Esophagus muscularis mucosa (tissue), 4 donors: ENCODE data around the gene INPP5A. TPM values are rescaled to one million over a fixed set of nuclear protein-coding genes. Genes with fewer than 3 reads are reported as not detected.
A peak's percentile ranks its signal among the peaks of the same experiment; 100 is the strongest.

Experiments used
- DNase-seq: peaks from one replicate; pipeline ENCODE4 v3.0.0-alpha.2; 2017; ENCODE audit errors: extremely low spot score
- H3K27ac ChIP-seq, 4 donors: fragments of 200-600 bp; sonication (generic); replicated peaks in 1 of 4; 1 replicate in 3 of 4; 2 replicates in 1 of 4; pipeline ENCODE4 v1.5.1; 2016 to 2019; ENCODE audit warnings: mild to moderate bottlenecking in 1 of 4
- H3K27me3 ChIP-seq, 4 donors: fragments of 200-600 bp; sonication (generic); one replicate each; pipeline versions ENCODE4 v1.5.1 to v1.6.0; 2016 to 2019
- H3K36me3 ChIP-seq, 4 donors: fragments of 200-600 bp; sonication (generic); one replicate each; pipeline ENCODE4 v1.5.1; 2016 to 2019
- H3K4me1 ChIP-seq, 4 donors: fragments of 200-600 bp; sonication (generic); one replicate each; pipeline ENCODE4 v1.5.1; 2016 to 2019
- H3K4me3 ChIP-seq, 4 donors: fragments of 200-600 bp; sonication (generic); 1 replicate in 2 of 4; 2 replicates in 2 of 4; pipeline ENCODE4 v1.5.1; 2016 to 2019; ENCODE audit warnings: mild to moderate bottlenecking in 4 of 4, moderate library complexity in 1 of 4
- H3K9me3 ChIP-seq, 4 donors: fragments of 200-600 bp; sonication (generic); 1 replicate in 3 of 4; 2 replicates in 1 of 4; pipeline ENCODE4 v1.5.1; 2016 to 2019
- CTCF ChIP-seq, 3 experiments: fragments of 200-600 bp in 2 of 3; fragments of 450-650 bp in 1 of 3; sonication (generic) in 2 of 3; IDR thresholded peaks; one replicate each; pipeline ENCODE4 v1.5.1; 2017 to 2019; ENCODE audit warnings: antibody characterized with exemption in 3 of 3, mild to moderate bottlenecking in 2 of 3, moderate library complexity in 1 of 3
- EP300 ChIP-seq: sonication (generic); formaldehyde crosslinking; IDR thresholded peaks from one replicate; pipeline ENCODE4 v1.6.1; 2017; ENCODE audit warnings: antibody characterized with exemption
- POLR2A ChIP-seq: fragments of 450-650 bp; IDR thresholded peaks from one replicate; pipeline ENCODE4 v1.6.1; 2017; ENCODE audit warnings: antibody characterized with exemption, moderate library complexity, mild to moderate bottlenecking, low read depth
- POLR2AphosphoS5 ChIP-seq, 2 donors: sonication (generic); formaldehyde crosslinking; IDR thresholded peaks; one replicate each; pipeline ENCODE4 v1.6.1; 2017; ENCODE audit warnings: antibody characterized with exemption in 2 of 2
- WGBS: methylation state at CpG from one replicate; pipeline ENCODE4 v1.1.5; 2018; 5-methylcytosine and 5-hydroxymethylcytosine counted together
- intact Hi-C: fragments of 100-400 bp; cut with DNase I; formaldehyde crosslinking; loops from one replicate; pipeline ENCODE4 v1.15.1; 2023
- total RNA-seq, 4 donors: library from RNA; depleted of rRNA; stranded (reverse); fragments of >200 nt; gene quantifications; one replicate each; pipeline versions ENCODE4 v1.1.0 to v1.2.1, GENCODE V29; 2016

The INPP5A gene
- total RNA-seq, 4 donors from 2014 or later: 234 to 301 (median 245) TPM

GRCh38 chr10:132588301-132589013 lies 50.9 kb downstream of the INPP5A start:
- TF ChIP-seq EP300 (no peak), CTCF (IDR thresholded peaks at IDR 0.05) (no peak), POLR2AphosphoS5 (IDR thresholded peaks at IDR 0.05) (peak; percentile 10 to 54), POLR2A (no peak)
- Histone ChIP-seq H3K9me3 (no peaks in the 10 kb centered on the region), H3K36me3 (no peaks in the 10 kb centered on the region), H3K4me3 (peak overlapping the region in 3 of 4 donors; percentile 6 to 30 (median 26)), H3K4me1 (peaks cover 91 to 100% (median 97%) of the 10 kb centered on the region in 4 donors), H3K27ac (peak overlapping the region; percentile 73 to 89 (median 86)), H3K27me3 (no peaks in the 10 kb centered on the region)
- 39% methylated on average over 25 of the region's 25 CpGs for WGBS
- intact Hi-C loops: no loop called here
- no peak for DNase-seq

- H3K9me3 ChIP-seq: no peaks in the 10 kb centered on the region
- H3K27ac ChIP-seq: peak overlapping the region; percentile 73 to 89 (median 86)
- no peak for DNase-seq
- TF ChIP-seq POLR2AphosphoS5 (IDR thresholded peaks at IDR 0.05): no peak
- no peaks in the 10 kb centered on the region for H3K27me3 ChIP-seq
- peak overlapping the region in 2 of 4 donors; percentile 26 to 30 for H3K4me3 ChIP-seq
- WGBS: 50% methylated on average over 12 of the region's 14 CpGs
- intact Hi-C loops: no loop called here
- H3K4me1 ChIP-seq: peaks cover 91 to 100% (median 97%) of the 10 kb centered on the region in 4 donors
- no peaks in the 10 kb centered on the region for H3K36me3 ChIP-seq
Observed at GRCh38 chr10:132589015-132589414, 51.4 kb downstream of the INPP5A start.

DNA sequence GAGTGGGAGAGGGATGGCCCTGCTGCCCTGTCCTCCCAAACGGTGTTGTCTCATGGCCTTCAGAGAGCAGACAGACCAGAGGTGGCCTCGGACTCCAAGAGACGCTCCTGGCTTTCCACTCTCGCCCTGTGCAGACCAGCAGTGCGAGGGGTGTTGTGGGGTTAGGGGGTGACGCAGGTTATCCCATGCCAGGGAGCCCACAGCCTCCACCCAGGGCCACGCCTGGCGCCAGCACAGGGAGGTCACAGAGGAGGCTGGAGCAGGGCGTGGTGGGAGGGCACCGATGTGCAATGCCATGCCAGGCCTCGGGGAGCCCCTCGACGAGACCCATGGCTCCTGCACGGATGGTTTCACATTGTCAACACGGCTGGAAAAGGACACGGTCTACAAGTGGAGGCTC lies 52.1 kb downstream of the INPP5A start:
- WGBS: 89% methylated on average over 10 of the region's 16 CpGs
- Histone ChIP-seq H3K27me3 (no peaks in the 10 kb centered on the region), H3K9me3 (no peaks in the 10 kb centered on the region), H3K36me3 (no peaks in the 10 kb centered on the region), H3K27ac (peak overlapping the region; percentile 73 to 89 (median 86)), H3K4me3 (no peak overlapping the region), H3K4me1 (peaks cover 95 to 100% (median 99%) of the 10 kb centered on the region in 4 donors)
- intact Hi-C loops: loop anchor here (5.0 kb wide), 1 partner anchor 43 kb away; no protein-coding TSS in a partner anchor
- TF ChIP-seq POLR2A (no peak), POLR2AphosphoS5 (IDR thresholded peaks at IDR 0.05) (no peak), CTCF (IDR thresholded peaks at IDR 0.05) (no peak), EP300 (no peak)
- DNase-seq: no peak

GRCh38 chr10:132590094-132590751 lies 52.6 kb downstream of the INPP5A start:
- WGBS: 93% methylated on average over 19 of the region's 33 CpGs
- intact Hi-C loops: loop anchor here (5.0 kb wide), 1 partner anchor 42 kb away; no protein-coding TSS in a partner anchor
- H3K27ac ChIP-seq: peak overlapping the region; percentile 73 to 89 (median 86)

More at GRCh38 chr10:132590094-132590751, 52.6 kb downstream of the INPP5A start:
- Histone ChIP-seq H3K9me3 (no peaks in the 10 kb centered on the region), H3K4me1 (peaks cover 97 to 100% (median 100%) of the 10 kb centered on the region in 4 donors), H3K36me3 (no peaks in the 10 kb centered on the region), H3K4me3 (no peak overlapping the region), H3K27me3 (no peaks in the 10 kb centered on the region)
- TF ChIP-seq POLR2A (no peak), CTCF (IDR thresholded peaks at IDR 0.05) (no peak), POLR2AphosphoS5 (IDR thresholded peaks at IDR 0.05) (no peak), EP300 (no peak)
- no peak for DNase-seq
